SK-N-MC (cell line): Measurements from ENCODE around the gene C15orf40.
"Not testable (repeated sequence)": the region's sequence is repeated elsewhere in the genome, so short reads cannot be mapped to it uniquely, and the experiment has no call there.

Experiments used
- DNase-seq: peaks from one replicate; pipeline ENCODE4 v3.0.0-alpha.2; 2011; ENCODE audit warnings: low read depth, low spot score
- H3K27ac ChIP-seq: fragments of 200-600 bp; sonication (generic); 2 replicates; pipeline ENCODE4 v1.5.1; 2016; ENCODE audit warnings: mixed run types
- H3K36me3 ChIP-seq: fragments of 200-600 bp; sonication (generic); 2 replicates; pipeline ENCODE4 v1.6.1; 2017; ENCODE audit warnings: antibody characterized with exemption, low read length, mixed read lengths; ENCODE audit not compliant: insufficient read depth
- H3K4me3 ChIP-seq: fragments of 200-600 bp; sonication (generic); 2 replicates; pipeline ENCODE4 v1.5.1; 2016
- H3K9ac ChIP-seq: fragments of 200-600 bp; sonication (generic); 2 replicates; pipeline ENCODE4 v1.8.0; 2017; ENCODE audit warnings: mixed run types, mixed read lengths; ENCODE audit not compliant: insufficient read length
- H3K9me3 ChIP-seq: fragments of 200-600 bp; sonication (generic); 2 replicates; pipeline ENCODE4 v1.6.1; 2017; ENCODE audit warnings: low read depth, mild to moderate bottlenecking, antibody characterized with exemption, low read length, moderate library complexity, mixed read lengths
- EZH2 ChIP-seq: fragments of 200-600 bp; sonication (generic); IDR thresholded peaks from one replicate; pipeline ENCODE4 v1.6.1; 2017; ENCODE audit warnings: antibody characterized with exemption
- FOXP2 ChIP-seq: optimal IDR thresholded peaks from 2 replicates; pipeline ENCODE3; 2011; ENCODE audit warnings: mild to moderate bottlenecking, moderate library complexity; ENCODE audit not compliant: insufficient read depth; ENCODE audit errors: extremely low read length, control extremely low read depth
- POLR2AphosphoS5 ChIP-seq: IDR thresholded peaks from 2 replicates; pipeline ENCODE4 v1.6.1; 2012; ENCODE audit warnings: mild to moderate bottlenecking, low read depth, low read length, borderline replicate concordance

C15orf40 gene

GRCh38 chr15:83011271-83012075, at the start of gene C15orf40:
C15orf40 (minus strand) TSS chr15:83011639; CDS start chr15:83011607, 32 bp downstream.
- no peak within 1 kb of the TSS for H3K27ac ChIP-seq
- H3K36me3 ChIP-seq: peaks cover 26% of the 10 kb centered on the region
- no peaks in the 10 kb centered on the region for H3K9me3 ChIP-seq
- peak within 1 kb of the TSS; percentile 100 for H3K4me3 ChIP-seq
- no peak for DNase-seq
- TF ChIP-seq EZH2: no peak
- peak; percentile 92 for TF ChIP-seq POLR2AphosphoS5
- H3K9ac ChIP-seq: peak within 1 kb of the TSS; percentile 83

- TF ChIP-seq FOXP2 (no peak), EZH2 (no peak), POLR2AphosphoS5 (no peak)
Measured at GRCh38 chr15:83057696-83058376, 46.4 kb upstream of the C15orf40 start.

DNA sequence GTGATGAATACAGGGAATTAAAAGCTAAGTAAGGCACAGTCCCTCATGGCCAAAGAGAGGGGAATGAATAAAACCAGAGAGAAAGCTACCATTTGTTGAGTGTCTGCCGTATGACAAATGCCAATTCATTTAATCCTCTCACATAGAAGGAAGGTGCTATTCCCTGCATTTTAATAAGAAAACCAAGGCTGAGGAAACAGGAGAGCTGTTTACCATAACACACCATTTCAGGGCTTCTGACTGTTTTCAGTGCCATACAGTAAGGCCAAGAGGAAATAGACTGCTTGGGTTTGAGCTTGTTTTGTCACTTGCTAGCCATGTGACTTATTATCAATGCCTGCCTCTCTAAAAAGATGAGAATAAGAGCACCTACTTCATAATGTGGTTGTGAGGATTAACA, 45.6 kb upstream of the C15orf40 start:
- Histone ChIP-seq H3K9ac (no peak overlapping the region), H3K36me3 (peaks cover 30% of the 10 kb centered on the region), H3K4me3 (no peak overlapping the region), H3K27ac (no peak overlapping the region), H3K9me3 (no peaks in the 10 kb centered on the region)
- TF ChIP-seq FOXP2 (no peak), POLR2AphosphoS5 (no peak), EZH2 (no peak)
- no peak for DNase-seq

More at GRCh38 chr15:83057696-83058376, 46.4 kb upstream of the C15orf40 start:
- DNase-seq: no peak
- Histone ChIP-seq H3K9me3 (no peaks in the 10 kb centered on the region), H3K27ac (peak overlapping the region; percentile 63; the same call in 1 of the 2 replicates), H3K9ac (no peak overlapping the region), H3K4me3 (no peak overlapping the region), H3K36me3 (peaks cover 30% of the 10 kb centered on the region)

- no peak for TF ChIP-seq EZH2
- Histone ChIP-seq H3K9me3 (no peaks in the 10 kb centered on the region), H3K27ac (no peak overlapping the region), H3K9ac (no peak overlapping the region), H3K4me3 (no peak overlapping the region), H3K36me3 (peaks cover 43% of the 10 kb centered on the region)
- no peak for DNase-seq
Measured at GRCh38 chr15:83053151-83053550, 41.7 kb upstream of the C15orf40 start.

DNA sequence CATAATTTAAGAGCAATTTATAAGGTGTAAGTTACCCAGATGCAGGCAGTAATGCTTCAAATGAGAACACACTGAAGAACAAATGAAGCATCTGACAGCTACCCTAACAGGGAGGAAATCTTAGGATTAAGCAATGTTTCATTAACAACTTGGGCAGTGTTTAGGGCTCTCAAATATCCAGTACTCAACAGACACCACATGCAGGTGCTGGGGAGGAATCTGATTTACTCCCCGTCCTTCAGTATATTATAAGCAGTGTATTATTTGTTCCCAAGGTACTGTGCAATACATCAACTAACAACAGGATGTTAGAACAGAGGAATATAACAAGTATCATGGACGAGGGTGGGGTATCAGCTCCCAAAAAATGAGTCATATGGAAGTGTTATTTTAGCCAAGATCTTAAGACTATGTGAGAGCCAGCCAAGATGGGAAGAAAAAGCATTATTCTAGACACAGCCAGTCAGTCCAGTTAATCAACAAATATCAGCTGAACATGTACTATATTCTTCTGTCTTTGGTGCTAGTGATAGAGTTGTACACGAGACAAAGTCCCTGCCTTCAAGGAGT, 35.2 kb upstream of the C15orf40 start:
- H3K9me3 ChIP-seq: no peaks in the 10 kb centered on the region
- no peak for DNase-seq
- no peak for TF ChIP-seq EZH2
- TF ChIP-seq POLR2AphosphoS5: no peak
- TF ChIP-seq FOXP2: no peak
- peak overlapping the region; percentile 45; the same call in 1 of the 2 replicates for H3K27ac ChIP-seq
- no peak overlapping the region for H3K4me3 ChIP-seq
- peaks cover 46% of the 10 kb centered on the region for H3K36me3 ChIP-seq
- no peak overlapping the region for H3K9ac ChIP-seq

GRCh38 chr15:83044156-83044555, 32.7 kb upstream of the C15orf40 start:
- peaks cover 68% of the 10 kb centered on the region for H3K36me3 ChIP-seq

DNA sequence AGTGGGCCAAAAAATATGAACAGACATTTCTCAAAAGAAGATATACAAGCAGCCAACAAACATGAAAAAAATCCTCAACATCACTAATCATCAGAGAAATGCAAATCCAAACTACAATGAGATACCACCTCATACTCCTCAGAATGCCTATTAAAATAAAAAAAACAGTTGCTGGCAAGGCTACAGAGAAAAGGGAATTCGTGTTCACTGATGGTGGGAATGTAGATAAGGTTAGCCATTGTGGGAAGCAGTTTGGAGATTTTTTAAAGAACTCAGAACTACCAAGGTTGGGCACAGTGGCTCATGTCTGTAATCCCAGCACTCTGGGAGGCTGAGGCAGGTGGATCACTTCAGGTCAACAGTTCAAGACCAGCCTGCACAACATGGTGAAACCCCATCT, 27.8 kb upstream of the C15orf40 start:
- Histone ChIP-seq H3K9ac (no peak overlapping the region), H3K36me3 (peaks cover 73% of the 10 kb centered on the region), H3K4me3 (no peak overlapping the region), H3K9me3 (peaks cover 3% of the 10 kb centered on the region; the same call in 1 of the 2 replicates), H3K27ac (no peak overlapping the region)
- no peak for DNase-seq
- TF ChIP-seq EZH2 (no peak), POLR2AphosphoS5 (no peak), FOXP2 (no peak)

More at GRCh38 chr15:83044156-83044555, 32.7 kb upstream of the C15orf40 start:
- no peaks in the 10 kb centered on the region for H3K9me3 ChIP-seq
- no peak for DNase-seq
- no peak overlapping the region for H3K9ac ChIP-seq
- no peak overlapping the region for H3K4me3 ChIP-seq
- H3K27ac ChIP-seq: no peak overlapping the region
- TF ChIP-seq EZH2: no peak
- no peak for TF ChIP-seq POLR2AphosphoS5
- TF ChIP-seq FOXP2: no peak

DNA sequence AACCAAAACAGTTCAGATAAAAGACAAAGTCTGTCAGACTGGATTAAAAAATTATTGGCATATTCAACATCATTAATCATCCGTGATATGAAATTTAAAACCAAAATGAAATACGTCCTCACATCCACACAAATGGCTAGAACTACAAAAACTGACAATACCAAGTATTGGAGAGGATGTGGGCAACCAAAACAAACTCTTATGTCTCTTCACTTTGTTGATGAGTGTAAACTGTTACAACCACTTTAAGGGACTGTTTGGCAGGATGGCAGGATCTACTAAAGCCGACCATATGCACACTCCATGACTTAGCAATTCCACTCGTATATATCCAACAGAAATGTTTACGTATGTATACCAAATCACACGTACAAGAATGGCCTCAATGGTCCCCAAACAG, 24.8 kb upstream of the C15orf40 start:
- no peak for TF ChIP-seq FOXP2
- TF ChIP-seq POLR2AphosphoS5: no peak
- no peak for TF ChIP-seq EZH2
- H3K4me3 ChIP-seq: no peak overlapping the region
- peaks cover 3% of the 10 kb centered on the region; the same call in 1 of the 2 replicates for H3K9me3 ChIP-seq
- DNase-seq: no peak
- H3K9ac ChIP-seq: no peak overlapping the region
- peaks cover 61% of the 10 kb centered on the region for H3K36me3 ChIP-seq
- no peak overlapping the region for H3K27ac ChIP-seq

DNA sequence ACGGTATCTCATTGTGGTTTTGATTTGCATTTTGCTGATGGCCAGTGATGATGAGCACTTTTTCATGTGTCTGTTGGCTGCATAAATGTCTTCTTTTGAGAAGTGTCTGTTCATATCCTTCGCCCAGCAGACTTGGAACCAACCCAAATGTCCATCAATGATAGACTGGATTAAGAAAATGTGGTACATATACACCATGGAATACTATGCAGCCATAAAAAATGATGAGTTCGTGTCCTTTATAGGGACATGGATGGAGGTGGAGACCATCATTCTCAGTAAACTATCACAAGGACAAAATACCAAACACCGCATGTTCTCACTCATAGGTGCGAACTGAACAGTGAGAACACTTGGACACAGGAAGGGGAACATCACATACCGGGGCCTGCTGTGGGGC, 19.8 kb upstream of the C15orf40 start:
- H3K4me3 ChIP-seq, H3K27ac ChIP-seq, H3K9ac ChIP-seq, DNase-seq, H3K9me3 ChIP-seq: not testable (repeated sequence)
- H3K36me3 ChIP-seq: peaks cover 41% of the 10 kb centered on the region
